NCI-H187 (cell line): ENCODE measurements around the gene CYP27B1.

Experiments used
- DNase-seq, 2 experiments: peaks; one replicate each; lab custom pipeline; 2025; lab: John Stamatoyannopoulos, UW

CYP27B1 gene

DNA sequence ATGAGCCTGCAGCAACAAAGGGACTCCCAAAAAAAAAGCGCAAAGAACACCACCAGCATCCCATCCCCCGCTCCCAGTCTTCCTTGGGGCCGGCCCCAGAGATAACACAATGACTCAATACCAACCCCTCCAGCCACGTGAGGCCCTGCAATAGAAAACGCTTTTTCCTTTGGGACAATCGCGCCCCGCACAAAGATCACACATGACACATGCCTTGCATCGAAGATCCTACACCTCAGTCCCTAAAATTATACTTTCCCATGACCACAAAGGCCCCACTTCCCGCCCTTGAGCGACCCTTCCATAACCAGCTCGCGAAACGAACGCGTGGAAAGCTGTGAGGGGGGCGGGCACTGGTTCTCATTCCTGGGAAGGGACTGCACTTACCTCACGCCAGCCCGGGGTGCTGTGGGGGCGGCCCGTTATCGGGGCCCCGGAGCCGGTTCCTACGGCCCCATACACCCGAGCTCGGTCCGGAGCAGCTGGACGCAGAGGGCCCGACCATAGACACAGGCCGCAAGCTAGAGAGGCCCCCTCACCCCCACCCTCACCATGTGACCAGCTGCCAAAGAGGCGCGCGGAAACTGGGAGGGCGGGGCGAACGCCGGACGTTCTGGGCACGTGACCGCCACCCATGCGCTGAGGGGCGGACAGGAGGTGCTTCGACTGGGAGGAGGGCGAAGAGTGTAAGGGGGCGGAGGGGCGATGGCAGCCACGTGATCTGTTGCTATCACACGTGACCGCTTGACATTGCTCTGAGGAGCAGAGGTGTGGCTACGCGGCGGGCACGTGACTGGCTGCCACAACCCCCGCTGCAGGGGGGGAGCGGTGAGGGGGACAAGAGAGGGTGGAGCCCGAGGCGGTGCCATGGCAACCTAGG lies 14.8 kb downstream of the CYP27B1 start, which contains the start of gene CDK4:
CDK4 (minus strand) TSS at position 523 of the 880 bp plus-strand sequence. CDS start 593 bp downstream, outside the sequence.
- peak; percentile 99 for DNase-seq

DNA sequence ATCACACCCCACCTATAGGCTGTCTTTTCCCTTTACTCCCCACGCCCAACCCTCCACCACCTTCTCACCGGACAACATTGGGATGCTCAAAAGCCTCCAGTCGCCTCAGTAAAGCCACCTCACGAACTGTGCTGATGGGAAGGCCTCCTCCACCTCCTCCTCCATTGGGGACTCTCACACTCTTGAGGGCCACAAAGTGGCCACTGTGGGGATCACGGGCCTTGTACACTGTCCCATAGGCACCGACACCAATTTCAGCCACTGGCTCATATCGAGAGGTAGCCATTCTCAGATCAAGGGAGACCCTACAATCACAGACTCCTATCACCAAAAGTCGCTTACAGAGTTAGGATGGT lies 15.5 kb downstream of the CYP27B1 start:
- DNase-seq, result no peak

DNA sequence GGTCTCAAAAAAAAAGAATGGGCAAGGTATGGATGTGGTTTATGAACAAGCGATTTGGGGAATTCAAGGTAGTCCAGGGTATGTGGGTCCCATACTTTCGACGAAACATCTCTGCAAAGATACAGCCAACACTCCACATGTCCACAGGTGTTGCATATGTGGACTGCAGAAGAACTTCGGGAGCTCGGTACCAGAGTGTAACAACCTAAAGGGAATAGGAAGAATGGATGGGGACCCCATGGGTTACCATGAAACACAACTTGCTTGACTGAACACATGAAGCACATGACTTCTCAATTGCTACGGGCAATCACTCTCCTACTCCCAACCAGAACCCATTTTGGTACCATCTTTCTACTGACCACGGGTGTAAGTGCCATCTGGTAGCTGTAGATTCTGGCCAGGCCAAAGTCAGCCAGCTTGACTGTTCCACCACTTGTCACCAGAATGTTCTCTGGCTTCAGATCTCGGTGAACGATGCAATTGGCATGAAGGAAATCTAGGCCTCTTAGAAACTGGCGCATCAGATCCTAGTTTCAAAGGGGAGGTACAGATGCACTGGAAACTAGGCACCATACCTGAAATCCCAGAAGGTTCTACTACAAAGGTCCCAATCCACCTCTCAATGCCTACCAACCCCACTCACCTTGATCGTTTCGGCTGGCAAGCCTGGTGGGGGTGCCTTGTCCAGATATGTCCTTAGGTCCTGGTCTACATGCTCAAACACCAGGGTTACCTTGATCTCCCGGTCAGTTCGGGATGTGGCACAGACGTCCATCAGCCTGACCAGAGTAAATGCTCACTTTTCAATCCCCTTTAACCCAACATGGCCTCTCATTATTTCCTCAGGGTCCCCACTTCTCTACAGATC lies 16.1 kb downstream of the CYP27B1 start:
- DNase-seq, result no peak

DNA sequence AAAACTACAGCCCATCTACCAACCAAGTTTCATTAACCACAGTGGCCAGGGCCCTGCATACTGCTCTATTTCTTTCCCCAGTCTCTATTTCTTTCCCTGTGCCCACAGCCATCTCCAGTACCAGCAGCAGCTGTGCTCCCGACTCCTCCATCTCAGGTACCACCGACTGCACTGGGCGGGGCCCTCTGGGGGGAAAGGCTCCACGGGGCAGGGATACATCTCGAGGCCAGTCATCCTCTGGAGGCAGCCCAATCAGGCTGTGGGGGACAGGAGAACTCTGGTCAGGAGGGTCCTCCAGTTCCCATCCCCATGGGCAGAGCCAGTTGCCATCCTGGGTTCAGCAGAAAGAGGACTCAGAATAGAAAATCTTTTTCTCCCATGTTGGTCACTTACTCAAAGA lies 17.8 kb downstream of the CYP27B1 start:
- DNase-seq, result no peak

DNA sequence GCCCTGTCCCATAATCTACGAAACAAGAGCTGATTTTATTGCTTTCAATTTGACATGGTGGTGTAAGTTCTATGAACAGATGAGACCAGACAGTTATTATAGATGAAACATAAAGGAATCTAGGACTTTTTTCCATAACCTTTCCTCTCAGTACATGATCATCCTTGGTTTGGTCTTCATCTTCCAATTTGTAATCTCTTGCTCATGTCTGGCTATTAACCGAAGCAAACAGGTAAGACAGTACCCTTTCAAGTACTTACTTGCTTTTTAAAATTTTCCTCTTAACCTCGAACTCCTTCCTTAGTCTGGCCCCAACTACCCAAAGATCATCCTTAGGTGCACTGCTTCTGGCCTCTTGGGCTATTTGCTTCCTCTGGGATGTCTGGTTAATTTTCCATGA lies 20.9 kb downstream of the CYP27B1 start:
- no peak for DNase-seq

DNA sequence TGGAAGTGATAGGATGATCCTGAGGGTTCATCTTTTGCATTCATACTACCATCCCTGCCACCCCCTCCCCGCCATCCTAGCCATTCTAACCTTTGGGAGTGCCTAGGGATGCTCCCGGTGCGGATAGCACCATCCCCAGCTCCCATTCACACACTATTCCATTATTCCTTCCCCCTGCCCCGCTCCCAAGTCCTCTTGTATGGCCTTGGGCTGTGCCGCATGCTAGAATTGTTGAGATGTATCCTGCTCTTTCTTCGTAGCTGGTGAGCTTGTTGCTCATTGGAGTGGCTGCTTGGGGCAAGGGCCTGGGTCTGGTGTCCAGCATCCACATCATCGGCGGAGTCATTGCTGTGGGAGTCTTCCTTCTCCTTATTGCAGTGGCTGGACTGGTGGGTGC lies 21.4 kb downstream of the CYP27B1 start:
- DNase-seq, result no peak

DNA sequence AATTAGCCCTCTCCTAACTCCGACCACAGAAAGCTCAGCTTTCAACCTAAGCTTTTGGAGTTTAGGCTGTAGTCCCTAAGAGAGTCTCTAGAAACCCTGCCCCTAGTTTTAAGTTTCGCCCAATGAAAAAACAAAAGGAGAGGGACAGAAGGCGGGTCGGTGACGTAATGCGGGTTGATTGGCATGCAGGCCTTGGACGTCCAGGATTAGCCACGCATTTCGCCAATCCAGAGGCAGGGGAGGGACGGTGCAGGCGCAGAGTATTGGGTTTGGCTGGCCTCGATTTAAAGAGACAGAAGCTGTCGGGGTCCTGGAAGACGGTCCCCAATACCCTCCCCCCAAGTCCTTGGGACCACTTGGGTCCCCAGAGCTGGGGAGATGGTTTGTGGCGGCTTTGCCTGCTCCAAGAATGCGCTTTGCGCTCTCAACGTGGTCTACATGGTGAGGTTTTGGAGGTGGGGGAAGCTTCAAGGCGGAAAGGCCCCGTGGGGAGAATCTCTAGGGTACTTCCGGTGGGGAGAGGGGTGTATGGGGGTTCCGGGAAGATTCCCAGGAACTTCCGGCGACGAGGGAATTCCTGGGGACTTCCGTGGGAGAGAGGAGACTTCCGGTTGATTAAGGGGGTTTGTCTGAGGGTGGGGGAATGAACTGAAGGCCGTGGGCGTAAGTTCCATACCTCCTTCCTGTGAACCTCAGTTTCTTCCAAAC lies 21.9 kb downstream of the CYP27B1 start, which contains the start of gene TSPAN31:
TSPAN31 (plus strand) TSS at position 263 of the 708 bp plus-strand sequence; CDS start at position 379, 116 bp downstream.
- peak; percentile 65 to 68 for DNase-seq

DNA sequence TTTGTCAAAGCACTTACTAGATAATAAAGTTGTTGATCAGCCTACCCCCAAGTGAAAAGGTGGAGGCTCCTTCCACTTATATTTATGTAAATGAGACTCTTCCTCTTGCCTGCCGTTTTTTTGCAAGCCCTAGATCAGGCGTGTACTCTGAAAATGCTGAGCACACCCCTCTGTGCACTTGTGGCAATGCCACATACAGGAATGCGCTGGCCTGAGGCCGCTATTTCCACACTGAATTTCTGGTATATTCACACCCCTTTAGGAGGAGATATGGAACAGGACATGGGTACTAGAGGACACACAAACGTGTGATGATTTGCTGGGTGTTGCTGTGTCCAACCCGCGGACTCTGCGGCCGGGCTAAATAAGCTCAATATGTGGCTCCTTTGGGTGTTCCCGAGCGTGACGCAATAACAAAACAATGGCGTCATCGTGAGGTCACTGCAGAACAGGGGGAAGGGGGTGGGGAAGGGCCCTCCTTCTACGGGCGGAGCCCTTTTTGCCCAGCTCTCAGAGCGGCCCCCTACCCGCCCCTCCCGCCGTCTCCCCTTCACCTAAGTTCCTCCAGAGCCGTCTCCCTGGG lies 22.6 kb downstream of the CYP27B1 start:
- no peak for DNase-seq

DNA sequence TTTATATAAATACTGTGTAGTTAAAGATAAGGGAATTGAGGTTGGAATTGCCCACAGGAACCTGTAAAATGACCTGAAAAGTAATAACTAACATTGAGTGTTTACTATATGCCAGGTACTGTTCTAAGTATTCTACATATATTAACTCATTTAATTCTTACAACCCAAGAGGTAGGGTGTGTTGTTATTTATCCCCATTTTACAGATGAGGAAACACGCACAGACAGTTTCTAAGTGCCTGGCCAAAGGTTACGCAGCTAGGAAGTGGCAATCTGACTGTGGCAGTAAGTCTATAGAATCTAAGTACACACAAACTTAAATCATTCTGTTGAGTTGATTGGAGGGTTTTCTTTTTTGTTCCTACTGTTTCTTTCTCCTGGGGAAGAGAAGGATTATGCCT lies 23.1 kb downstream of the CYP27B1 start:
- no peak for DNase-seq

DNA sequence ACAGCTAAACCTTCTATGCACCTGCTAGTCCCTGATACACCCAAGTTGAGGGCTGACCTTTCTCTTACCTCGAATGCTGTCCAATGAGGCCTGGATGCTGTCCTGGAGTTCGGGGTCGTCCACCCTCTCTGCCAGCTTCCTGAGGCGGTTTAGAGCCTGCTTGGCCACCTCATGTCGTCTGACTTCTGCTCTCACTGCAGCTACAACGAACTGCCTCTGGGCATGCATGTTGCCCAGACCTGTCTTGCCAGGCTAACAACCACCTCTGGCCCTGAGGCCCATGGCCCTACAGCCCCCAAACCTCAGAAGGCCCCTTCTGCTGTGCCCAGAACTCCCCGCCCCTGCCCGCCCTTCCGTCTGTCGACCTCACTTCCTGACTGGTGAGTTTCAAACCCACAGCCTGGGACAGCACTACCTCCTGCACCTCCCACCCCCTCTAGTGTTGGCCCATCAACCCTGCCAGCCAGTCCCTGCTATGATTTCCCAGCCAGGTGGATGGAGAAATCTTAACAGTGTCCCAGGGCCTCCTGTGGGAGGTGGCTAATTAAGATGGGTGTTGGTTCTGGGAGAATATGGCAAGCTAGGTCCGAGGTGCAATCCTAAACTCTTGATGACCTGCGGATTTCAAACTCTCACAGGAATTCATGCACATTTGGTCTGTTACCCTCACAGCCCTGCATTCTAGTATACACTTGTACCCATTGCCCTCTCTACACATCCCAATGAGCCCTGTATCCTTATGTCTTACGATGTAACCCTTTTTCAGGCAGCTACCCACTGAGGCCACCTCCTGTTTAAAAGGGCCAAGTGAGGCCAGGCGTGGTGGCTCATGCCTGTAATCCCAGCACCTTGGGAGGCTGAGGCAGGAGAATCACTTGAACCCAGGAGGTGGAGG lies 24.8 kb downstream of the CYP27B1 start:
- DNase-seq, result no peak

DNA sequence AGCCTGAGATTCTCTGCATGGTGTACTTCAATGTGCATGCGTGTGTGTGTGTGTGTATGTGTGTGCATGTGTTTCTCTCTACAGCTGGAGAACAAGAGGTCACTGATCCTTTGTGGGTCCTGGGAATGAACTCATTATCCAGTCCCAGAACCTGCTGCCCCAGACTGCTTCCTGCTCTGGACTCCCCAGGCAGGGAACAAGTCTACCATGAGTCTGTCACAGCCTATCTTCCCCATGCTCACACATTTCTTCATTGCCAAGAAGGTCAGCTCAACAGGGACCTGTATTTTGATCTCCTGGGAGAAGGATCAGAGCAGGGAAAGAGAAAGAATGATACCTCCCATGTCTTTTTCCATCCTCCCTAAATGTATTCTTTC lies 25.5 kb downstream of the CYP27B1 start:
- DNase-seq, result no peak

DNA sequence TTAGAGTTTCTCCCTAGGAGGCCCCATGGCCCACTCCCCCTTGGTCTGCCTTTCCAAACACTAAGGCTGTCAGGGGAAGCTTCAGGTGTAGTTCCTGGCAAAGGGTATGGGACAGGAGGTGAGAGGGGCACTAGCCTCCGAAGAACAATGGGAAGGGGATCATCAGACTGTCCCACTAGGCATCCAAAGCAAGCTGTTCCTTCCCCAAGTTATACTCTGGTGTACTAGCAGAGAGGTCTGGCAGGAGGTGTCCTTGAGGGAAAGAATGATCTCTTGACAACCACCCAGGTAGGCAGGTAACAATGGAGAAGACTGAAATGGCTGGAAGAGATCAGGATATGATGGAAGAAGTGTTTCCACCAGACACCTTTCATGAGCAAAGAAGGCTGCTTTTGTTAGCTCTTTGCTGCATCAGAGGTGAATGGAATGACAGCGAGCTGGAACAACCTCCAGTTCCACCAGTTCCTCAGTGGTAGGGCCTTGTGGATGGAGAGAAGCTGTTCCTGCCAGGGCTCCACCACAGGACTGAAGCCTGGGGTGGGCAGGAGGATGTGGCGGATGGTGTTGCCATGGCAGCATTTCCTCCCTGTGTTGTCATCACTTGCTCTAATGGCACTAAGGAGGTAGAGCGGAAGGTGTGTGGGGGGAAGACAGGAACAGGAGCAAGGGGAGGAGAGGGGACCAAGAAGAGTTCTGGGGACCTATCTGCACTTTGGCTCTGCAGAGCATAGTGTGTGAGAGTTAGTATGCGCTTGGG lies 26.0 kb downstream of the CYP27B1 start:
- no peak for DNase-seq

DNA sequence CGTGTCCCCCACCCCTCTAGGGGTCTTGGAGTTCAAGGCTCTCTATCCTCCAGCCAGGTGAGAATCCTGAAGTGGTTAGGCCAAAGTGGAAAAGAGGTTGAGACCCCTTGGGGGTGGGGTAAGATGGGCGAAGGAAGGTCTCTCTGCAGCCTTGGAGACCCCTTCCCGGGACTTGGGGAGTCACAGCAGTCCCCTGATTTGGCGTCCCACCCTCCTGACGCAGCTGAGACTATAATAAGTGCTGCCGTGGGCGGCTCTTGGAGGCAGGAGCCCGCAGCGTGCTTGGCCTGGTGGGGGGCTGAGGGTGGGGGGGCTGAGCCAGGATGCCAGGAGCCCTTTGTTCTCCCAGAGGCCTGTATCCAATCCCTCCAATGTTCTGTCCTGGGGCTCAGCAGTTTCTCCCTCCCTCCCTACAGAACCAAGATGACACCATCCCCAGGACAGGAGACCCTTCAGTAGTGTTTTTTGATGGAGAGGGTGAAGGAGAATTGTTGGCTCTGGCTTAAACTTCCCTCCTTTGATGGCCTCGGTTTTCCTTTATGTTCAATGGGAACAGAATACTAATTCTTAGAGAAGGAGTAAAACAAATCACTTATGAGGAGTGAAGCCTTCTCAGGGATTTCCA lies 26.9 kb downstream of the CYP27B1 start:
- DNase-seq, result no peak

DNA sequence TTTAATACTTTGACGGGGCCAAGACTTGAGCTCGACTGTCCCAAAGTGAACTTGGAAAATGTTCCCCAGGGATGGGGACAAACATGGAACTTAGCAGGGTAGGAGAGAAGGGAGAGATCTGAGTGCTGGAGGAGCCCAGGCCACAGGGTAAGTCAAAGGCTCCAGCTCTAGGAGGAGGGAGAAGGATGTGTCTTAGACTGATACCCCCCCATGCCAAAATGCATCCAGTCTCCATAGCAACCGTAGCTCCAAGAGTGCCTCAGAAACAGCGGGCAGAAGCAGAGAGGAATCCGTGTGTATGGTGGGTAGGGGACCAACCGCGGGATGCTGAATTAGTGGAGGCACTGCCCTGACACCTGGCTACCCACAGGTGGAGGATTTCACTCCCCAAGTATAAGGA lies 27.5 kb downstream of the CYP27B1 start:
- DNase-seq, result no peak

DNA sequence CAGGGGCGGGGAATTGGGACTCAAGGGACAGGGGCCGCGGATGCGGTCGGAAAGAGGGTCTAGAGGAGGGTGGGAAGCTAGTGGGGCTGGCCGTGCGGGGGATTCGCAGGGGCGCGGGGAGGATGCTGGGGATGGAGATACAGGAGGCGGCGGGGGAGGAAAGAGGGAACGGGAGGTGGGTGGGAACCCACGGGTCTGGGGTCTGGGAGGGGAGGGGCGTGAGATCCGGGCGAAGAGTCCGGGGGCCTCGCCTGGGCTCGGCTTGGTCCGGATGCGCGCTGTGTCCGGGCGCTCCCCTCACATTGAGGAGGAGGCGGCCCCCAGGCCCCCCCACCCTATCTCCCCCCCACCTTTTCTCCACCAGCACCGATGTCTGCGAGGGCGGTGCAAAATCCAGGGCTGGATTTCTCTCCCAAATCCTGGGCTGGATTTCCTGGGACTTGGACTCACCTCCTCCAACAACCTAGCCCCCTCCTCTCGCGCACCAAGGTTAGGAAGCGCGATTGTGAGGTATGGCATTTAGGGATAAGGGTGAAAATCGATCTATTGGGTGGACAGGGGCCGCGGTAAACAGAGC lies 28.1 kb downstream of the CYP27B1 start, which contains the start of gene AGAP2:
AGAP2 (minus strand) TSS at position 82 of the 577 bp plus-strand sequence. CDS start 496 bp downstream, outside the sequence.
- no peak for DNase-seq

DNA sequence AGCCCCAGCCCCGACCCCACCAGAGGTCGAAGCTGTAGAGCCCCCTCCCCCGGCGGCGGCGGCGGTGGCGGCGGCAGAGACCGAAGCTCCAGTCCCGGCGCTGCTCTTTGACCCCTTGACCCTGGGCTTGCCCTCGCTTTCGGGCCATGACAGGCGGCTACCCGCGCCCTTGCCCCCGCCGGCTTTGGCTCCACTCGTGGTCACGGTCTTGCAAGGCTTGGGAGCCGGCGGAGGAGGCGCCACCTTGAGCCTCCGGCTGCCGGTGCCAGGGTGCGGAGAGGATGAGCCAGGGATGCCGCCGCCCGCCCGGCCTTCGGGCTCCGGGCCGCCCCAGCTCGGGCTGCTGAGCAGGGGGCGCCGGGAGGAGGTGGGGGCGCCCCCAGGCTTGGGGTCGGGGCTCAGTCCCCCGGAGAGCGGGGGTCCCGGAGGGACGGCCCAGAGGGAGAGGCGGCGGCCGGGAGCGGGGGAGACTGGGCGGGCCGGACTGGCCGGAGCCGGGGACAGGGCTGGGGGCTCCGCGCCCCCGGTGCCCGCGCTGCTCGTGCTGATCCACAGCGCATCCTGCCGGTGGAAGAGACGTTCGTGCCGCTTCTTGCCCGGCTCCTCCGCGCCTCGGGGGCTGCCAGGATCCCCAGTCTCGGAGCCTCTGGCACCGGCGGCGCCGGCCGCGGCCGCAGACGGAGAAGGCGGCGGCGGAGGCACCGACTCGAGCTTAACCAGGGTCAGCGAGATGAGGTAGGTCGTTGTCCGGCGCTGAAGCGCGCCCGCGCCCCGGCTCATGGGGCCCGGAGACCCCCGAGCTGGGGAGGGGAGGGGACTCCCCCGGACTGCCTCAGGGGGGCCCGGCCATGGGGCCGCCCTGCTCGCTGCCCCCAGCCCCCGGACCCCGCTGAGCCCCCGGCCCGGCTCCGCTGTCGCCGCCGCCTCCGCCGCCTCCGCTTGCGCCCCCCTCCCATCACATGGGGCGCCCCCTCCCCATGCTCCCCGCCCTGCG lies 29.1 kb downstream of the CYP27B1 start:
- no peak for DNase-seq

DNA sequence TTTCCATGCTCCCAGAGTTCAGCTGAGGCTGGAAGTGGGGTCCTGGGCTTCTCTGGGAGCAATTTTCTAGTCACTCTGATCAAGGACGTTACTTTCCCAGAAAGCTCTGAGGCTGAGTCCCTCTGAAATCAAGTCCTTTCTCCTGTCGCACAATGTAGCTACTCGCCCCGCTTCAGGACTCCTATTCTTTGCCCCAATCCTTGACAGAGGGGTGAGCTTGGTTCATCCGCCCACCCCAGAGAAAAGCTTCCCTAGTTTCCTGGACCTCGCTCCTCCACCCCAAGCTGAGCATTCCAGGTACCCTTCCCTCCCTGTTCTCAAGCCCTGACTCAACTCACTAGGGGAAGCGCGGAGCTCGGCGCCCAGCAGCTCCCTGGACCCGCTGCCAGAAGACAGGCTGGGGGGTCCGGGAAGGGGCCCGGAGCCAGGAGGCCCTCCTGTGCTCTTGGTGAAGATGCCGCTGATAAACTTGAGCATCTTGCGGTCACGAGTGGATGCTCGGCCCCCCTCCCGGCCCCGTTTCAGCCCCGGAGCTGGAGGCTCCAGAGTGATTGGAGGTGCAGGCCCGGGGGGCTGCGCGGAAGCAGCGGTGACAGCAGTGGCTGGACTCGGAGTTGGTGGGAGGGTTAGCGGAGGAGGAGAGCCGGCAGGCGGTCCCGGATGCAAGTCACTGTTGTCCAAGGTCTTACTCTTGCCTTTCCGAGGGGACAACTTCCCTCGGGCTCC lies 30.0 kb downstream of the CYP27B1 start:
- no peak for DNase-seq
